Ovary (tissue), 3 donors: ENCODE data around the gene CCDC138.

Experiments used
- POLR2A ChIP-seq: fragments of 450-650 bp; IDR thresholded peaks from one replicate; pipeline ENCODE4 v1.6.1; 2017; ENCODE audit warnings: antibody characterized with exemption, mild to moderate bottlenecking, moderate library complexity
- TF ChIP-seq, protein P1 (sequence below), 3 donors: fragments of 450-650 bp in 2 of 3; fragments of 200-600 bp in 1 of 3; IDR thresholded peaks; one replicate each; pipeline versions ENCODE4 v1.5.1 to v1.8.0; 2016 to 2022; ENCODE audit warnings: antibody characterized with exemption in 3 of 3, mild to moderate bottlenecking in 1 of 3
- donor health status: DM: no; HTN: no; CAD: no.

DNA sequence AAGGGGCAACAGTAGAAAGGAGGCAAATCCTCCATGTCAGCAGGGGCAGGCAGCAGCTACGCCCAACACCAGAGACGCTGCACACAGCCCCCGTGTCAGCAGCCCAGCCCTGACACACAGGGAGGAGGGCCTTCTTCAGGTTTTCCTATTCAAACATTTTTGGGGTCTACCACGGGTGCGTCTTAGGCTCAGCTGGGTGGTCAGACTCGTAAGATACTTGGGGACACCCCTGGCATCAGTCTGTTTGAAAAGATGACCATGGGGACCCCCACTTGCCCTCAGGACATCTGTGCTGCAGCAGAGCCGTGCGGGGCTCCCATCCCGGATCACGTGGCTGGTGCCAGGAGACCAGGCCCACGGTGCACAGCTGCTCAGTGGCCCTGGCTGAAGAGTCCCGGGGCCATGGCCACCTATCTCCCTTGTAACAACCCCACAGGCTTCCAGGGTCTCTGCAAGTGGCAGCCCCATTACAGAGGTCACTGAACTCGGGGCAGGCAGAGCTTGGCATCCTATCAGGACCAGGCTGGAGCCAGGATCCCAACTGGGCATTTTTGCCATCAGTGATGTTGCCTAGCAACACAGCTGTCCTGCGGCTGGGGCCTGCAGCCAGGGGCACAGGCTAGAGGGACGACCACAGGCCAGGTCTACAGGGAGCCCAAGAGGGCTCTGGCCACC lies 120.0 kb downstream of the CCDC138 start:
- TF ChIP-seq, protein P1, sequence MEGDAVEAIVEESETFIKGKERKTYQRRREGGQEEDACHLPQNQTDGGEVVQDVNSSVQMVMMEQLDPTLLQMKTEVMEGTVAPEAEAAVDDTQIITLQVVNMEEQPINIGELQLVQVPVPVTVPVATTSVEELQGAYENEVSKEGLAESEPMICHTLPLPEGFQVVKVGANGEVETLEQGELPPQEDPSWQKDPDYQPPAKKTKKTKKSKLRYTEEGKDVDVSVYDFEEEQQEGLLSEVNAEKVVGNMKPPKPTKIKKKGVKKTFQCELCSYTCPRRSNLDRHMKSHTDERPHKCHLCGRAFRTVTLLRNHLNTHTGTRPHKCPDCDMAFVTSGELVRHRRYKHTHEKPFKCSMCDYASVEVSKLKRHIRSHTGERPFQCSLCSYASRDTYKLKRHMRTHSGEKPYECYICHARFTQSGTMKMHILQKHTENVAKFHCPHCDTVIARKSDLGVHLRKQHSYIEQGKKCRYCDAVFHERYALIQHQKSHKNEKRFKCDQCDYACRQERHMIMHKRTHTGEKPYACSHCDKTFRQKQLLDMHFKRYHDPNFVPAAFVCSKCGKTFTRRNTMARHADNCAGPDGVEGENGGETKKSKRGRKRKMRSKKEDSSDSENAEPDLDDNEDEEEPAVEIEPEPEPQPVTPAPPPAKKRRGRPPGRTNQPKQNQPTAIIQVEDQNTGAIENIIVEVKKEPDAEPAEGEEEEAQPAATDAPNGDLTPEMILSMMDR (IDR thresholded peaks at IDR 0.05): no peak
- no peak for TF ChIP-seq POLR2A
